Mesendoderm (in vitro differentiated cells): ENCODE measurements around the gene POLE4.

Source experiments
- DNase-seq: peaks from one replicate; pipeline ENCODE4 v3.0.0; 2013
- H2AK5ac ChIP-seq: 2 replicates; pipeline ENCODE4 v1.6.1; 2013; ENCODE audit warnings: low read length, inconsistent platforms
- H2BK120ac ChIP-seq: 2 replicates; pipeline ENCODE4 v1.6.1; 2013; ENCODE audit warnings: low read depth, mild to moderate bottlenecking, low read length, moderate library complexity, mixed read lengths
- H2BK15ac ChIP-seq: replicated peaks from 2 replicates; pipeline ENCODE4 v1.6.1; 2013; ENCODE audit warnings: low read depth, mild to moderate bottlenecking, moderate library complexity
- H2BK5ac ChIP-seq: 2 replicates; pipeline ENCODE4 v1.6.1; 2013; ENCODE audit warnings: low read length, inconsistent platforms
- H3K18ac ChIP-seq: 2 replicates; pipeline ENCODE4 v1.6.1; 2013; ENCODE audit warnings: mild to moderate bottlenecking, low read length, mixed read lengths
- H3K23ac ChIP-seq: one replicate; pipeline ENCODE4 v1.6.1; 2013; ENCODE audit warnings: low read length
- H3K27ac ChIP-seq: 2 replicates; pipeline ENCODE4 v1.5.1; 2013; ENCODE audit warnings: low read depth, mild to moderate bottlenecking, inconsistent platforms, low read length, moderate library complexity
- H3K27me3 ChIP-seq: 2 replicates; pipeline ENCODE4 v1.6.1; 2013; ENCODE audit warnings: low read length, control low read depth, mild to moderate bottlenecking, inconsistent platforms; ENCODE audit not compliant: insufficient read depth, poor library complexity
- H3K36me3 ChIP-seq: 2 replicates; pipeline ENCODE4 v1.6.1; 2013; ENCODE audit warnings: low read length, inconsistent platforms; ENCODE audit not compliant: control insufficient read depth, insufficient read depth
- H3K4ac ChIP-seq: one replicate; pipeline ENCODE4 v1.6.1; 2013; ENCODE audit warnings: low read depth, mild to moderate bottlenecking, low read length, moderate library complexity
- H3K4me1 ChIP-seq: 2 replicates; pipeline ENCODE4 v1.6.1; 2013; ENCODE audit warnings: low read depth, low read length, inconsistent platforms; ENCODE audit not compliant: control insufficient read depth
- H3K4me2 ChIP-seq: 2 replicates; pipeline ENCODE4 v1.6.1; 2013; ENCODE audit warnings: low read length
- H3K4me3 ChIP-seq: 2 replicates; pipeline ENCODE4 v1.5.1; 2013; ENCODE audit warnings: mild to moderate bottlenecking, low read length
- H3K56ac ChIP-seq: one replicate; pipeline ENCODE4 v1.6.1; 2013; ENCODE audit warnings: low read length
- H3K79me1 ChIP-seq: 2 replicates; pipeline ENCODE4 v1.6.1; 2013; ENCODE audit warnings: low read length, inconsistent platforms
- H3K79me2 ChIP-seq: 2 replicates; pipeline ENCODE4 v1.6.1; 2013; ENCODE audit warnings: mild to moderate bottlenecking, low read length; ENCODE audit not compliant: control insufficient read depth, insufficient read depth
- H3K9ac ChIP-seq: 2 replicates; pipeline ENCODE4 v1.6.1; 2013; ENCODE audit warnings: low read length, inconsistent platforms
- H4K5ac ChIP-seq: one replicate; pipeline ENCODE4 v1.6.1; 2013; ENCODE audit warnings: low read length
- H4K8ac ChIP-seq: one replicate; pipeline ENCODE4 v1.6.1; 2013; ENCODE audit warnings: low read depth, mild to moderate bottlenecking, control low read depth, low read length, moderate library complexity
- WGBS: extraction: QIAGEN DNeasy Blood & Tissue Kit; methylation state at CpG from one replicate; pipeline ENCODE4 v1.1.7; 2013; ENCODE audit warnings: low lambda C conversion rate, missing lambda C conversion rate; ENCODE audit not compliant: insufficient coverage; ENCODE audit errors: extremely low coverage; 5-methylcytosine and 5-hydroxymethylcytosine counted together

POLE4 gene

DNA sequence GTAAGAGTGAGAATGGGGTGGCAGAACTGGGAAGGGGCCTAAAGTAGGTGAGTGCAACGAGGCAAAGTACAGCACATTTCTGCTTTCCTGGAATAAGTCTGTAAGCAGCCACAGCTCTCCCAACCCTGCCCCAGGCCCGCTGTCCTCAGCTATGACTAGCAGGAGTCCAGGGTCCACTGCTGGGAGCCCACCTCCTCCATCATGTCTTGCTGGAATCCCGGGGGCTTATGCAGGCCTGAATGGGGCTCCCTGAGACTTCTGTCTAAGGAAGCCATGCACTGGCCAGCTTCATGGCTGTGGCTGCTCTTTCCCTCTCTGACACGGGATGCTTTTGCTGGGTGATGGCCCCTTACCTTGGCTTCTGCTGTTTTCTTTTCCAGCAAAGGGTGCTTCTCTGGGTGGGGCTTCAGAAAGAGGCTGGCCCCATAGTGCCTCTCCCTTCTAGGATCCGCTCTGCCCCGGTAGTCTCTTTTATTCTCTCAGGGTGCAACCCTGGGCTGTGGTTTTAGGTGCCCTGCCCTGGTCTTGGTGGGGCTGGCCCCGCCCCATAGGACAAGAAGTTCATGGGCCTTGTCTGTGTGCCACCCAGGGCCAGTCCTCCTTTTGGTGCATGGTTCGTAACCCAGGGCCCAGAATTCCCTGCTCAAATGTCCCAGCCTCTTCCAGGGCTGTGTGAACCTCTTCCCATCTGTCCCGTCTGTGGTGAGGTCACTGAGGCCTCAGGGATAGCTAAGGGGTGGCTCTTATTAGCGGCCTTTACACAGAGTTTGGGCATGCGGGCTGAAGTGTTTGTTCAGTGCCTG is 33.8 kb upstream of the POLE4 start:
- no peak overlapping the region for H3K18ac ChIP-seq
- no peak overlapping the region for H4K5ac ChIP-seq
- no peaks in the 10 kb centered on the region for H3K4me1 ChIP-seq
- no peak overlapping the region for H3K4me2 ChIP-seq
- H2BK15ac ChIP-seq, result no peak overlapping the region
- H3K9ac ChIP-seq, result no peak overlapping the region
- H2AK5ac ChIP-seq, result no peak overlapping the region
- WGBS, result no CpG with 5 or more reads among the region's 11 CpGs
- no peak overlapping the region for H2BK120ac ChIP-seq
- H3K36me3 ChIP-seq, result no peaks in the 10 kb centered on the region
- H3K23ac ChIP-seq, result no peak overlapping the region
- no peak overlapping the region for H3K27ac ChIP-seq
- H3K4ac ChIP-seq, result no peak overlapping the region
- no peak for DNase-seq
- H3K79me2 ChIP-seq, result no peaks in the 10 kb centered on the region
- no peaks in the 10 kb centered on the region for H3K27me3 ChIP-seq
- no peak overlapping the region for H4K8ac ChIP-seq
- no peak overlapping the region for H3K56ac ChIP-seq
- no peak overlapping the region for H2BK5ac ChIP-seq
- no peak overlapping the region for H3K4me3 ChIP-seq
- H3K79me1 ChIP-seq, result no peaks in the 10 kb centered on the region

DNA sequence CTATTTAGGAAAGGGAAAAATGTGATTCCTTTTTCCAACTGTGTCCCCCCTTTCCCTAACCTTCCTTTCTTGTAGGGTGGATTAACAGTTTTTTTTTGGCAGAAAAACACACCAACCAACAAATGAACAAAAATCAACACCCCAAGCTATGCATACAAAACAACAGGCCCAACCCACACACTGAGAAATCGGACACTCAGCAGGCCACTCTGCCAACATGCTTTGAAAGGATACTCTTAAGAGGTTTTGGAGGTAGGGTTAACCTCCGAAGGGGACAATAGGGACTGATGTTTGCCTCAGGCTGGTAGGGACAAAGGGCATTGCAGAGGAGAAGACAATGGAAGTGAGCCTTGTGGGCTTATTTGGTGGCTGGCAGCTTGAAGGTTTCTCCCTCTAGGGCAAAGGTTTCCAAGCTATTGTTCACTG is 33.1 kb upstream of the POLE4 start:
- no CpG with 5 or more reads among the region's 2 CpGs for WGBS

DNA sequence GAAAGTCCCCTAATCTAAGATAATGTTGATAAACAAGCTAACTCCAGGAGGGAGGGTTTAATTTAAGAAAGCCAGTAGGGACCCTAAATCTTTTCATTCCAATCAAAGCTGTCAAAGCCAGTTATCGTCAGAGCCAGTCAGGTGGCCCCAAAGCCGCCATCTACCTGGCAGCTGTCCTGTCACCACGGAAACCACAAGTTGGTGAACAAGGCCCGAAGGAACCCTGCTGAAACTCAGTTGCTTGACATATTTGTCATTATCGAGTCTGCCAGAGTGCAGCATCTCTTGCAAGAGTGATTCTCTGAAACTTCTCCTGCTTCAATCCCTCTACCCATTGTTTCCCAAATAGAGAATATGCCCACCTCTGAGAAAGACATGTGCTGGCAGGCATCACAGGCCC is 30.8 kb upstream of the POLE4 start:
- peak; percentile 12 for DNase-seq
- Histone ChIP-seq H2BK120ac (no peak overlapping the region), H3K4ac (no peak overlapping the region), H3K27ac (no peak overlapping the region), H3K4me1 (no peaks in the 10 kb centered on the region), H4K8ac (no peak overlapping the region), H3K23ac (no peak overlapping the region), H4K5ac (no peak overlapping the region), H3K4me3 (no peak overlapping the region), H3K4me2 (no peak overlapping the region), H3K56ac (no peak overlapping the region), H3K9ac (no peak overlapping the region), H3K36me3 (no peaks in the 10 kb centered on the region), H2AK5ac (no peak overlapping the region), H3K79me2 (no peaks in the 10 kb centered on the region), H2BK5ac (no peak overlapping the region), H3K18ac (no peak overlapping the region), H2BK15ac (no peak overlapping the region), H3K79me1 (no peaks in the 10 kb centered on the region), H3K27me3 (no peaks in the 10 kb centered on the region)
- no CpG with 5 or more reads among the region's 5 CpGs for WGBS

More for the DNA sequence above, 33.1 kb upstream of the POLE4 start:
- Histone ChIP-seq H3K36me3 (no peaks in the 10 kb centered on the region), H3K4me3 (no peak overlapping the region), H4K8ac (no peak overlapping the region), H2BK120ac (no peak overlapping the region), H3K18ac (no peak overlapping the region), H2BK5ac (no peak overlapping the region), H3K79me2 (no peaks in the 10 kb centered on the region), H3K79me1 (no peaks in the 10 kb centered on the region), H3K4me2 (no peak overlapping the region), H3K27me3 (no peaks in the 10 kb centered on the region), H3K4me1 (no peaks in the 10 kb centered on the region), H4K5ac (no peak overlapping the region), H3K23ac (no peak overlapping the region), H3K9ac (no peak overlapping the region), H2AK5ac (no peak overlapping the region), H2BK15ac (no peak overlapping the region), H3K4ac (no peak overlapping the region), H3K56ac (no peak overlapping the region), H3K27ac (no peak overlapping the region)
- DNase-seq, result peak; percentile 47

- Histone ChIP-seq H3K79me1 (no peaks in the 10 kb centered on the region), H3K36me3 (no peaks in the 10 kb centered on the region), H2BK120ac (no peak overlapping the region), H2BK15ac (no peak overlapping the region), H3K18ac (no peak overlapping the region), H3K4me1 (no peaks in the 10 kb centered on the region), H3K23ac (no peak overlapping the region), H3K9ac (no peak overlapping the region), H2BK5ac (no peak overlapping the region), H4K8ac (no peak overlapping the region), H4K5ac (no peak overlapping the region), H2AK5ac (no peak overlapping the region), H3K4me2 (no peak overlapping the region), H3K27me3 (no peaks in the 10 kb centered on the region), H3K56ac (no peak overlapping the region), H3K4me3 (no peak overlapping the region), H3K4ac (no peak overlapping the region), H3K79me2 (no peaks in the 10 kb centered on the region), H3K27ac (no peak overlapping the region)
- WGBS, result no CpG with 5 or more reads among the region's 8 CpGs
- DNase-seq, result no peak
These were observed 27.5 kb upstream of the POLE4 start for GRCh38 chr2:74930811-74931486.

- Histone ChIP-seq H4K5ac (no peak overlapping the region), H3K27ac (no peak overlapping the region), H3K9ac (no peak overlapping the region), H3K36me3 (no peaks in the 10 kb centered on the region), H2AK5ac (no peak overlapping the region), H2BK15ac (no peak overlapping the region), H3K23ac (no peak overlapping the region), H3K18ac (no peak overlapping the region), H3K4me1 (no peaks in the 10 kb centered on the region), H3K4ac (no peak overlapping the region), H3K79me1 (no peaks in the 10 kb centered on the region), H3K56ac (no peak overlapping the region), H2BK5ac (no peak overlapping the region), H3K4me3 (no peak overlapping the region), H3K27me3 (no peaks in the 10 kb centered on the region), H3K4me2 (no peak overlapping the region), H4K8ac (no peak overlapping the region), H3K79me2 (no peaks in the 10 kb centered on the region), H2BK120ac (no peak overlapping the region)
- no peak for DNase-seq
- no CpG with 5 or more reads among the region's 2 CpGs for WGBS
These were observed 26.5 kb upstream of the POLE4 start for GRCh38 chr2:74931940-74932339.
